ENCODE measurements around the gene PTPN23.
A peak's percentile ranks its signal among the peaks of the same experiment; 100 is the strongest.

Gene PTPN23

DNA sequence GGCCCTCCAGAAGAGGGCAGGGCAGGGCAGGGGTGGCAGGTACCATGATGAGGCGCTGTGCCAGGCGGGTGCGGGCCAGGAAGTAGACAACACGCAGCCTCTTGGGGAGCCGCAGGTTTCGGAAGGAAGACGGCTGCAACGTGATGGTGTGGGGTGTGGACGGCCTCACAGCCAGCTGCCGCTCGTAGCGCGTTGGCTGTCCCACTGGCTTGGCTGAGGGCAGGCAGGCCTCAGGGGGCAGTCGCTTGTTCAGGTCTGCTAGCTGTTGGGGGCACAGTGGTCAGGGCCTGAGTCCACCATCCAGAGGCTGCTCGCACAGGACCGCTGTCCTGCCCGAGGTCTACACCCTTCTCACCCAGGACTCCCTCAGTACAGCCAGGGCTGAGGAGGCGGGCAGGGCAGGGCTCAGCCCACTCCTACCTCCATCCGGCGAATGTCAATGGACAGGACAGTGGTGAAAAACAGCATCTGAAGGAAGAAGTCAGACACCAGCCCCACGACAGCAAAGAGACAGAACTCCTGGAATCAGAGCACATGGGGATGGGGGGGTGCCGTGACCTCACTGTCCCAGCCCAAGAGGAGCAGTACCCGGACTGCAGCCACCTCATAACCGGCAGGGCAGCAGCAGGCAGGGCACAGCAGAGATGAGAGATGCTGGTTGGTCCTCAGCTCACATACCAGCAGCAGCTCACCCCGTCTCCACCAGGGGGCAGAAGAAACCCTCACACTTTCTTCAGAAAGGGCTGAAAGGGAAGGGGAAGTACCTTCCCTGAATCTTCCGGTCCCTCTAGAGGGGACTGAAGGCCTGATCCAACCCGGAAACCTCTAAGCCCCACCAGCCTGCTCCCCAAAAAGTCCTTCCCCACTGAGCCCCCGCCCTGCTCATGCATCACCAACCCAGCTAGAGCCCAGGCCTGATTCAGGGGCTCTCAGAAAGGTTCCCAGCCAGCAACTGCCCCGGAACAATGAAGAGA lies 40.0 kb downstream of the PTPN23 start:
- peak; percentile 92 for DNase-seq (ENCODE audit: low spot score)

DNA sequence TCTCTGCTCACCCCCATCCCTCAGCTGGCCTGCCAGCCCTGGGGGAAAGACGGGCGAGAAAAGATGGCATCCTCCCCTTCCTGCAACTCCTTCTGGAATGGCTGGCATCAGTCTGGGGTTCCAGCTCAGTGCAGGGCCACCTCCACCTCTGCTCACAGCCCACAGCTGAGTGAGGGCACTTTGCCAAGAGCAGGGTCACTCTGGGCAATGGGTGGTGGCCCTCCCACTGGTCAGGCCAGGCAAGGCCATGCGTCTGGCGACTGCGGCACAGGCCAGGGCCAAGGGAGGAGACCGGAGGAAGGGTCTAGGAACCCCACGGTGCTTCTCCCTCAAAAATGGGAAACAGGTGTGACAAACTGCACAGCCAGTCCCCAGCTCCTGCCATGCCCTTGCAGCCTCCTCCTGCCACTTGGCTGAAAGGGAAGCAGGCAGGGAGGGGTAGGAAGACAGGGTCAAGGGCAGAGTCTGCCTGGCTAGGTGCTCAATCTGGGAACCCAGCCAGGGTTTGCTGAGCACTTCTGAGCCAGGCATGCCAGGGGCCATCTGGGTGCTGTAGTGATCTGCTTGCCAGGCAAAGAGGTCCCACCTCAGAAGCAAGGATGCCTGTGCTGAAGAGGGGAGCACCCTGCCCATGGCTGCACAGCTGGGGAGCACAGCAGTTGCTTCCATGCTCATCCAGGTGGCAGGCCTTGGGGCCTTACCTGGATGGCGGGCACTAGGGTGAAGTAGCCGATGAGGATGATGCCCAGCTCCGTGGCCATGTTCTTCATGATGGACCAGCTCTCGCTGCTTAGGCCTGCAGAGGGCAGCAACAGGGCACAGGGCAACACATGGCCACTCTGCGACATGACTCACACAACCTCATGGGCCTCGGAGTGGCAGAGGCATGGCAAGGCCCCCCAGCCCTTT lies 41.2 kb downstream of the PTPN23 start:
- DNase-seq (ENCODE audit: low spot score), result peak; percentile 44

DNA sequence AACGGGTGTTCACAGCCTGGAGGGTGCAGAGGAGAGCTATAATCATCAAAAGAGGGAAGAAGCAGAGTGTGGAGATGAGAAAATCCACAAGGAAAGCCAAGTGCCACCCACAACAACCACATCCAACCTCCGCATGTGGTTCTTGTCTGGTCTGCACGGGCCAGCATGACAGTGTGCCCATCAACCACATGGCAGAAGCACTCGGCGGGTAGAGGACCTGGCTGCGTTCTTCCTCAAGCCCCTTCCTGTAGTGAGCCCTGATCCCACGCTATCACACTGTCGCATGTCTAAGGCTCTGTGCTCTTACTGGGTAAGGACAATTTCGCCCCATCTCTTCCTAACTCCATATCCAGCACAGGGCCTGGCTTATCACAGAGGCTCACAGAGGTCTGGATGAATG lies 41.9 kb downstream of the PTPN23 start:
- no peak for DNase-seq (ENCODE audit: low spot score)

DNA sequence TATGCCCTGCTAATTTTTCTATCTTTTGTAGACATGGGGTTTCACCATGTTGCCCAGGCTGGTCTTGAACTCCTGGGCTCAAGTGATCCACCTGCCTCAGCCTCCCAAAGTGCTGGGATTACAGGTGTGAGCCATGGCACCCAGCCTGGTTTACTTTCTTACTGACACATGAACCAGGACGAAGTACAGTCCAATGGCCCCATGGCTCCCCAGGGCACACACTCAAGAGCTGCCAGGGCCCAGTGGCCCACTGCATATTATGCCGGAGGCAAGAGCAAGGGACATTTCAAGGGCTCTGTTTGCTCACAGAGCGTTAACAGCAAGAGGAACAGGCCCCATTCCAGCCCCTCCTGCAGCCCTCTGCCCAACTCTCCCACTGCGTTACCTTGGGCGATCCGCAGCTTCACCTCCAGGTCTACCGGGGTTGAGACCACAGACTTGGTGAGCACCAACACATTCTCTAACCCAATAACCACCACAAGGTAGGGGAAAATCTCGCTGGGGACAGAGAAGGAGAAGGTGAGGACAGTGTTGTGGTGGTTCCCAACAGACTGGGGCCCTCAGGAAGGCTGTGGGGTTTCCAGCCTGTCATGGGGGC lies 42.8 kb downstream of the PTPN23 start:
- no peak for DNase-seq (ENCODE audit: low spot score)

DNA sequence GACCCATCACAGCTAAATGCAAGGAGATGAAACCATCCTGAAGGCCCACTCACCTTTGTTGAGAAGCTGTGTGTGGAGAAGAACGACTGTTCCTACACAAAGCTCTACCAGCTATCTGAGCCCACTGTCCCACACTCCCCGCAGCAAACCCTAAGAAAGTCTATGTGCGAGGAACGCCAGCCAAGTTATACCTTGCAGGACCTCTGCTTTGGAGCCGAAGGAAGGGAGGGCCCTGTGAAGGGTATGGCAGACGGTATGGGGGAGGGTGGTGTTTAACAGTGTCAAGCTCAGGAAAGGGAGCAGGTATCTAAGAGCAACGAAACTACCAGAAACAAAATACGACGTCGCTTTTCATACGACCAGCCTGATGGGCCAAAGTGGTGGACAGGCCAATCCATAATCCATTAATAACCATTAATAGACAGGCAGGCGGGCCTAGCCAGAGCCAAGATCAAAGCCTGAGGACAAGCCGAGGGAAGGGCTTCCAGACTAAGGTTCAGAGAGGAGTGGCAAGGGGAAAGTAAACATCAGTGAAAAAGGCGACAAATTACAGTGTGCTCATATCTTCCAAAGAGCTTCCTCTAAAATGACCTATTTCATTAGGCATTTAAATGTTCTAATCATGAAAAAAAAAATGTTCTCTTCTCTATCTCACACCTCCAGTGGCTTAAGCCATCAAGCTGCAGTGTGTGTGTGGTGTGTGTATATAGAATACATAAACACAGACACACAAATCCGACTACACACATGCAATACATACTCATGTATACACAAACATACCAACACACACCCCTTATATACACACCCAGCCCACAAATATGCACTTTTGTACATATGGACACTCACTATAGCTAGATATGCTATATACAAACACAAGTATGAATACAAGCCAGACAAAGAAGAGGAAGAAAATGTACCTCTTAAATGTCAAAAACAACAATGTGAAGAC lies 43.9 kb downstream of the PTPN23 start:
- DNase-seq (ENCODE audit: low spot score), result no peak

DNA sequence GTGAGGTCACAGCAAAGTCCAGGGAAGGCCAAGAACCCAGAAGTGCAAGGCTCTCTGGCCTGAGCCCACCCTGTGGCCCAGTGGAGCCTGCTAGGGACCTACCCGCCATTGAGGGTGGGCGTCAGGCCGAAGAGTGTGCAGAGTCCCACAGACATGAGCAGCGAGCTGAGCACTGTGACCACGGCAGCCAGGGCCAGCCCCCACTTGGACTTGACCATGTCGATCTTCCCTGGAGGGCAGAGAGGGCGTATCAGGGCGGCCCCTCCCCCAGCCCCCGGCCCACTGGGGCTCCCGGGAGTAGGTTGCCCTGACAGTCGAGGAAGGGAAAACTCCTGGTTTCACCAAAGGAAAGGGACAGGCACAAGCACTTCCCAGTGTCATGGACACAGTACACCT lies 44.6 kb downstream of the PTPN23 start:
- no peak for DNase-seq (ENCODE audit: low spot score)

DNA sequence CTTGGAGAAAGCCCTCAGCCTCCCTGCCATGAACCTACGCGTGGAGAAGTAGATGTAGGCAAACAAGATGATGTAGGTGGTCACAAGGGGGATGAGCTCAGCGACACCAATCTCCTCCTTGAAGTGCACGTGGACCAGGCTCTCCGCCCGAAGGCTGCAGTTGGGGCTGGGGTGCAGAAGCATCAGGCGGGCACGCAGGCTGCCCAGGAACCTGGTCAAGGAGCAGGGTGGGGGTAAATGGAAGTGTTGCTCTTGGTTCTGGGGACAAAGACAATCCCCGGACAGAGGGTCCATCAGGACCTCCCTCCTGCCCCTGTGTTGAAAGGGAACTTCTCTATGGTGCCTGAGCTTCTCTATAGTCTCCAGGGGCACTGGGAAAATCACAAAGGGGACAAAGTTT lies 45.1 kb downstream of the PTPN23 start:
- DNase-seq (ENCODE audit: low spot score), result no peak

DNA sequence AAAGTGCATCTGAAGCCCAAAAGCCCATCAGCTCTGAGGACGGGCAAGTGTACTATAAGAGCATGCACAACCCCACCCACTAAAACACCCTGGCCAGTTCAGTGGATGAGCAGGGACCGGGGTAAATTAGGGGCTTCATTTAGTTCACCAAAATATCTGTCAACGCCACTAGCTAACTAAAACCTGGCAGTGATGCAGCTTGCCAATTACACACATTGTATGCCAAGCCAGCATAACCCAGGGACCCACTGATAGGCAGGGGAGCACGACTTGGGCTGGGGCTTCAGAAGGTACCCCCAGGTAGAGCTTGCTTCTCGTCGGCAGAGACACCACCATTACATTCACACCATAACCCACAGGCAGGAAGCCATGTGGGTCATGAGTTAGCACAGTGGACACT lies 47.0 kb downstream of the PTPN23 start:
- no peak for DNase-seq (ENCODE audit: low spot score)

DNA sequence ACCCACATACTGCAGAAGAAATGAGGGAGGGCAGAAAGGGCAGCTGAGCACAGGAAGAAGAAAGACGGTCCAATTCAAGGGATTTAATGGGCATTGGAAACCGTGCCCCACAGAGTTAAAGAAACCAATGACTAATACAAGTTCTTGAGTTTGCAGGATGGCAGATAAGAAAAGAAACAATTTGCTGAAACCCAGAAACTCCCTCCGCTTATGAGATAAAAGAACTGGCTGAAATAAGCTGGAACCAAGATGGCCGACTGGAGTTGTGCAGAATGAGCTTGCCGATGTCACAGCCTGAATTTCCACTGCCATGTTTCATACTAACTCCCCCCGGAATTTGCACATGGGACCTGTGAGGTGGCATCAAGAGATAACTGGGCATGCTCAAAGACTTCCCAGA lies 47.8 kb downstream of the PTPN23 start:
- no peak for DNase-seq (ENCODE audit: low spot score)

DNA sequence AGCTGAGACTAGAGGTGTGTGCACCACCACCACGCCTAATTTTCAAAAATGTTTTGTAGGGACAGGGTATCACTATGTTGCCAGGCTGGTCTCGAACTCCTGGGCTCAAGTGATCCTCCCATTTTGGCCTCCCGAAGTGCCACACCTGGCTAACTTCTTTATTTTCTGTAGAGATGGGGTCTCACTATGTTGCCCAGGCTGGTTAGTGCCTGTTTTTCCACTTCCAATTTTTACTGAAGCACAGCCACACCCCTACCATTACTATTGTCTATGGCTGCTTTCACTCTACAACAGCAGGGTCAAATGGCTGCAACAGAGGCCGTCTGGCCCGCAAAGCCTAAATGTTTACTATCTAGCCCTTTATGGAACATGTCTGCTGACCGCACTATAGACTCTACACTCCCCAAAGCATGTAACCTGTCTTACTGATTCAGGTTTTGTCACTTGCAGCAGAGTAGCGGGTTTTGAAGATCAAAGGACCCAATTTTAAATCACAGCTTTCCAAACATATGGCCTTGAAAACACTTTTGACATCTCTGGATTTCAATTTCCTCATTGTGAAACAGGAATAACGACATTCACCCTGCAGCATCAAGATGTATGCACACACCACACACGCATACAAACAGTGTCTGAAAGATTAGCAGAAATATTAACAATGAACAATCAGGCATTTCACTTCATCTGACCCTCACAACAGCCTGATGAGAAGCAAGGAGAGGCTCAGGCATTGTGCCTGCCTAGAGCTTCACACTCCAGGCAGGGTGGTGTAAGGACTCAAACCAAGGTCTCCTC lies 48.9 kb downstream of the PTPN23 start:
- no peak for DNase-seq (ENCODE audit: low spot score)

DNA sequence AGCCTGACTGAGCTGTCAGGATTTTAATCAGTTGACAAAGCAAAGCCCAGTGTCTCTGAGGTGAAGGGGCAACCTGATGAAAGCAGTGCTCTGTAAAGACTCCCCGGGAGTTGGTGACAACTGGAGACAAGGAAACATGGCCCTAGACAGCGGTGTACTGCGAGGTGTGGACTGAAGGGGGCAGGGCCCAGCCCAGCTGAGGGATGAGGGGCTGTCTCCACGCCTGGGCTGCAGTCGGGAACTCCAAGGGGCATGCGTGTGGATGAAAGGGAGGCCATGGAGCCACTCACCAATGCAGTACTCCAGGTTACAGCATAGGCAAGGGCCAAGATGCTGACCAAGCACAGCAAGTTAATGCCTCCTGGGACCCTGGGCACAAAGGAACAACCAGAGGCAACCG lies 49.8 kb downstream of the PTPN23 start:
- no peak for DNase-seq (ENCODE audit: low spot score)

DNA sequence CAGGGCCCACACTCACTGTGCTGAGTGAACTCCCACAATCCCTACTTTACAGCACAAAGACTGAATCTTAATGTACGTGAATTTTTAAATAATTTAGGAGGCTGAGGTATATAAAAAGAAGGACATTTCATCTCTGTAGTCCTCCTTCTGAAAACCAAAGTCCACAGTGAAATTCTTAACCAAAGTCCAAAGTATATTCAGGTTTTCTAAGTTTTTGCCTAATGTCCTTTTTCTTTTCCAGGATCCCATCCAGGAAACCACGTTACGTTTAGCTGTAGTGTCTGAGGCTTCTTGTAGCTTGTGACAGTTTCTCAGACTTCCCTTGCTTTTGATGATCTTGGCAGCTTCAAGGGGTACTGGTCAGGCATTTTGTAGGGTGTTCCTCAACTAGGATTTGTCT lies 50.4 kb downstream of the PTPN23 start:
- DNase-seq (ENCODE audit: low spot score), result no peak

DNA sequence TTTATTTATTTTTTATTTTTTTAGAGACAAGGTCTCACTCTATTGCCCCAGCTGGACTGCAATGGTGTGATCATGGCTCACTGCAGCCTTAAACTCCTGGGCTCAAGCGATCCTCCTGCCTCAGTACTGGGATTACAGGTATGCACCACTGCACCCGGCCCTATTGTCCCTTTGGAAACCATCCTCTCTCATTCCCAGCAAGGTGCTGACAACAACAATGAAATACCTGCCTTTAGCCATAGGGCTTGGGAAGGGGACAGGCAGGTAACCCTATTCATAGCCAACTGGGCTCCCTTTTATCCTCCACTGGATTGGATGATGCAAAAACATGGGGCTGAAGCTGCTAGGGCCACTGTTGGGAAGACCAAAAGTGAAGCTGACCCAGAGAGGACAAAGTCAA lies 51.9 kb downstream of the PTPN23 start:
- no peak for DNase-seq (ENCODE audit: low spot score)

DNA sequence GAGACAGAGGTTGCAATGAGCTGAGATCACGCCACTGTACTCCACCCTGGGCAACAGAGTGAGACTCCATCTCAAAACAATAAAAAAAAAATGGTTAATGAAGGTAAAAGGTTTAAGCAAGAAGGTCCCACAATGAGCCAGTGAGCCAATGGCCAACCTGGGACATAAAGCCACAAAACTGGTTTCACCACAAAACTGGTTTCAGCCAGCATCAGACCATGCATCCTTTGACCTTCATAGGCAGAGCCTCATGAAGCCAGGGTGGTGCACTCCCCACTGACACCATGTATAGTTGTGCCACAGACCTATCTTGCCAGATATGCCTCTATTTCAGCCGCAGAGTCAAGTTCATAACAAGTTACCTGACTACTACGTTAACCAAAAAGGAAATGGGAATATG lies 53.0 kb downstream of the PTPN23 start:
- no peak for DNase-seq (ENCODE audit: low spot score)

DNA sequence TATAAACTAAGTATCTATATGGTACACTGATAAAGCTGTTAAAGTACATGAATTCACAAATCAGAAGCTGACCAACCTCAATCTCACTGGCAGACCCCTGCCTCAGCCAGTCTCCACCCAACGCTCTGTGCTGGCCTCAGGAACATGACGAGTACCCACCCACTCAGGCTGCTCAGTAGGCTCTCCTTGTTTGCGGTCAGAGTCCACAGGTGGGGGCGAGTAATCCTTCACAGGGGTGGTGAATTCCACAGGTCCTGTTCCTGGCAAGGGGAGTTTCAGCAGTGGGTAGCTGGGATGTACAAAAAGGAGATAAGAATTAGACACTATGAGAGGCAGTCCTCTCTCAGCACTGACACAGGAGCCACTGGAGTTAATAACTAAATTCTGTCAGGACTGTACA lies 54.0 kb downstream of the PTPN23 start:
- DNase-seq (ENCODE audit: low spot score), result no peak

DNA sequence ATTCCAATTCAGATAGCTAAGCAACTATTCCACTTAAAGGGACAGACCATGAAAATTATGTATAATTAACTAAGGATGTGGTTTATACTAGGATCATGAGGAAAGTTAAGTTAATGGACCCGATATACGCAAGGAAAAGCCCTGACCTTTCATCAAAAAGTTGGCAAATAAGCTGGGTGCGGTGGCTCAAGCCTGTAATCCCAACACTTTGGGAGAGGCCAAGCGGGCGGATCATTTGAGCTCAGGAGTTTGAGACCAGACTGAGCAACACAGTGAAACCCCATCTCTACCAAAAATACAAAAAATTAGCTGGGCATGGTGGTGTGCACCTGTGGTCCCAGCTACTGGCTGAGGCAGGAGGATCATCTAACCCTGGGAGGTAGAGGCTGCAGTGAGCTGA lies 55.4 kb downstream of the PTPN23 start:
- no peak for DNase-seq (ENCODE audit: low spot score)

DNA sequence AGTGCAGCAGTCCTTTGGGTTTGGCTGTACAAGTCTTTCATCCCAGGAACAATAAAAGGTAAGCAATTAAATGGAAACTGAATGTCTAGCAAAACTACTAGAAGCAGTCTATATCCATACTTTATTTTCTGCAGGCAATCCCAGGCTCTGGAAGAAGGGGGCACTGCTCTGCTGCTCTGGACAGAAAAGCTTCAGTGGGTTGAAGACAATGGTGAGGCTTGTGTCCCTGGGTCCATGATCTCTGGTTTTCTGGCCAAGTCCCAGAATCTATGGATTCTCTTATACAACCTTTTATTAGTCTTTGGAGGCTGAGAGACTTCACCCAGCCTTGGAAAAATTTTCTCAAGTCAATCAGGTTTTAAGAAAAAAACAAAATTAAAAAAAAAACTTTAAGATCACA lies 59.3 kb downstream of the PTPN23 start:
- no peak for DNase-seq (ENCODE audit: low spot score)

DNA sequence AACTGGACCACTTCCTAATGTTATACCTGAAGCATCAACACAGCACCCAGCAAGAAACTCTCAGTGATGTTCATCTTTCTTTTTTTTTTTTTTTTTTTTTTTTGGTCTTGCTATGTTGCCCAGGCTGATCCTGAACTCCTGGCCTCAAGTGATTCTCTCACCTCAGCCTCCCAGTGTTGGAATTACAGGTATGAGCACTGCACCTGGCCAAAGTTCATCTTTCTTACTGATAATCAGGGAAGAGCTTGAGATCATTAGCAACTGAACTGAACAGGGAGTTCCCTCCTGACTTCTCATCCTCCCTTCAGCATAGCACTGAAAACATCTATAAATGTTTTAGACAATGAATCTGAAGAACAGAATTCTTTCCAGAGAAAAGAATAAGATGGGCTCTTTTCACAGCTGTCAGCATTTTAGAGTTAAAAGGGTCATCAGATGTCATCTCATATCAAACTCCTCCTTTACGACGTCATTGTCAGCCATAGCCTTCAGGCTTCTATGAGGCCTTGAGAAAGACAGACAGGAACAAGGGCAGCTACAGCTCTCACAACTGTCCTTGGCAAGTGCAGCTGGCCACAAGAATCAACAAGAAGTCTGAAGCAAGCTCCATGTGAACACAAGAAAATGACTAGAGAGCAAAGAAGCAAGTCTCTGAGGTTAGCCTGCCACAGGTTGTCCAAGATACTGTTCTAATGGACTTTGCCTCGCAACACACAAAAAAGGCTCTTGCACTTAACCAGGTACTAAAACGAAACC lies 61.2 kb downstream of the PTPN23 start:
- no peak for DNase-seq (ENCODE audit: low spot score)

DNA sequence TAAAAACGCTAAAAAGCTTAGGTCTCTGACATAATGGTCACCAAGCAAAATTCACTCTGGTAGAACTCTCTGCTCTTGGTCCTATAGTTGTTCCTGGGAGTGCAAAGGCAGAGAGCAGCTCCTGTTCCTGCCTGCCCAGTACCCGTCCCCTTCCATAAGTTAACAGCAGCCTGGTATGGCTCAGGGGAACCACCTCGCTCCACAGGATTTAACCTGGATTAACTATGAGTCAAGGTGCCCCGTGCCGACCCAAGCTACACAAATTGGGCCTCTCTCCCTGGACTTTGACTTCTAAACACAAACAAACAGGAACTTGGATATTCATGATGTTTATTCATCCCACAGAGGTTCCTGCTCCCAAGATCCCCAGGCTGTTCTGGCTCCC lies 62.8 kb downstream of the PTPN23 start:
- DNase-seq (ENCODE audit: low spot score), result no peak

DNA sequence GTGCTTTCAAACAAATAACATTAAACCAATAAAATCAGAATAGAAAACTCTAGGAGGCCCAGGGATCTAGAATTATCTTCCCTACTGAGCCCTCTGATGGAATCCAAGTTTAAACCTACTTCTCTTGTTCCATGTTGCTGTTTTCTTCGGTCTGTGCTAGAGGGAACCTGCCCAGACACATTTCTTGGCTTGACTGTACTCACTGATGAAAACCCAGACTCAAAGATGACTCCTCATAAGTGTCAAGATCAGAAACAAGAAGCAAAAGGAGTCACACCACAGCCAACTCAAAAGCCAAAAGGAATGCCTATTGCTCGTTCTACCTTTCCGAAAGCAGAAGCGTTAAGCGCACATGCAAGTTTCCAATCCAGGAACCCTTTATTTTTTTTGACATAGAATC lies 63.3 kb downstream of the PTPN23 start:
- no peak for DNase-seq (ENCODE audit: low spot score)
